HG02588 (cell line): ENCODE data around the gene C9orf85.
"Not testable (repeated sequence)": the region's sequence is repeated elsewhere in the genome, so short reads cannot be mapped to it uniquely, and the experiment has no call there.

Experiments
- ATAC-seq: cut with Tn5 transposase; IDR thresholded peaks from one replicate; pipeline ENCODE4 v1.9.1; 2021; ENCODE audit warnings: mild to moderate bottlenecking, moderate library complexity; ENCODE audit not compliant: unreplicated experiment

The C9orf85 gene

GRCh38 chr9:71987471-71988371 lies 76.3 kb downstream of the C9orf85 start:
- ATAC-seq, result no peak

- ATAC-seq, result no peak
These were observed 79.0 kb downstream of the C9orf85 start for GRCh38 chr9:71990466-71990865.

DNA sequence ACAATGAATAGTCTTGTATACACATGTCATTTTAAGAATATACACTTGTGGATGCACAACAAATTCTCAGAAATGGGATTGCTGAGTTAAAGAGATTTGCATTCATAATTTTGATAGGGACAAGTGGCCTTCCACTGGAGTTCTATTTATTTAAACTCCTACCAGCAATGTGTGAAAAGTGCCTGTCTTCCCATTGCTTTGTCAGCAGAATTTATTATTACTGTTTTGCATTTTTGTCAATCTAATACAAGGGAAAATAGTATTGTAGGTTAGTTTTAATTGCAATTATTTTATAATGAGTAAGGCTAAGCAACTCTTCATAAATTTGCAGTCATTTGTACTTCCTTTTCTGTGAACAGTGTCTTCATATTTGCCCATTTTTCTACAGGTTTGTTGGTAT lies 94.0 kb downstream of the C9orf85 start:
- no peak for ATAC-seq

GRCh38 chr9:72006501-72006900 lies 95.1 kb downstream of the C9orf85 start:
- no peak for ATAC-seq

DNA sequence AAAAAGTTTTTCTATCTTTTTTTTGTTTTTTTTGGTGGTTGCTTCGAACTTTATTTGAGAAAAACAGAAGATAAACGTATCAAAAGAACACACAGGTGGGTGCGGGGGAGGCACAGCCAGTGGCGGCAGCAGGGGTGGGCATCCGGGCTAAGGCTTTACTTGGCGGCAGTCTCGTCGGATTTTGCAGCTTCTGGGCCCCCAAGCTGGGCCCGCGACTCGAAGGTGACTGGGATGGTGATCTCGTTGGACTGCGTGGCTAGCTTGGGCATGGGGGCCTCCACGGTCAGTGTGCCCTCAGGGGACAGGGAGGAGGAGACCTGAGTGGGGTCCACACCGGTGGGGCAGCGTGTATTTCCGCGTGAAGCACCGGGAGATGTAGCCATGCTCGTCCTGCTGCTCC lies 96.3 kb downstream of the C9orf85 start:
- not testable (repeated sequence) for ATAC-seq

DNA sequence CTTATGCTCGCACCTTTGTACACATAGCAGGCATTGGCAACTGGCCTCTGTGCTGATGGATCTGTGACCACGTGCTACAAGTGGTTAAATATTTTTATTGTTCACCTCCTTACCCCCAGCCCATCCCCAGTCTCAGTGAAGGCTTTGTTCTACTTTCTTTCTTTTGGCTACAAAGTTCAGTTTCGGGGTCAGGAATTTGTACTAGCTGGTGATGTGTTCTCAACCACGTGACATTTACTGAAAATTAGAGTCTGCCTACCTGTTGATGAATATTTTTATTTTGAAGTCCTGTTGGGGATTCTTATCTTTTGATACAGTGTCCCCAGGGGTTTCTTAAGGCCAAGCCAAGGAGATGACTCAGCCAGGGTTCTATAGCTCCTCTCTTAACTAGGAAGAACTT lies 101.2 kb downstream of the C9orf85 start:
- ATAC-seq, result no peak

DNA sequence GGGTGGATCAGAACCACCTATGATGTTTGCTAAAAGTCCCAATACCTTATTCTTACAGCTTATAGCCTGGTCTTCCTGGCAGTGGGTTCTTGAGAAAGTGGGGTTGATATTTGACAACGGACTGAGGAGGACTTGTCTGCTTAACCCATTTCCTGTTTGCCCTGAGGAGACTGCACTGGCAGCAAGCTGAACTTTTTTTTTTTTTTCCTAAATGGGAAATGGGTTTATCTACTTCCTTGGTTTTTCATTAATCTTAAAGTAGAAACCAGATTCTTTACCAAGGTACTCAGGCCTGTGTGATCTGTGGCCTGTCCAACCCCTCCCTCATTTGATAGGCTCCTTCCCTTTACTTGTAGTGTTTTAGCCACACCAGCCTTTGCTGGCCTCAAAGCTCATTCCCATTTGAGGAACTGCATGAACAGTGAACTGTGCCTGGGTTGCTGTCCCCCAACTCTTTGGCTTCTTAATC lies 101.9 kb downstream of the C9orf85 start:
- no peak for ATAC-seq

GRCh38 chr9:72022841-72023240 lies 111.4 kb downstream of the C9orf85 start:
- ATAC-seq, result no peak
